Skeletal muscle tissue (tissue), 4 donors: Measurements from ENCODE around the gene ILDR1. TPM values are rescaled to one million over a fixed set of nuclear protein-coding genes. Genes with fewer than 3 reads are reported as not detected.

ENCODE experiments used
- H3K27ac ChIP-seq: one replicate; pipeline ENCODE4 v1.7.0; 2013; ENCODE audit warnings: mild to moderate bottlenecking, low read depth, low read length, inconsistent platforms
- H3K27me3 ChIP-seq, 3 donors: one replicate each; pipeline ENCODE4 v1.7.0; 2013; ENCODE audit warnings: low read length in 3 of 3; ENCODE audit not compliant: control insufficient read depth in 3 of 3, insufficient read depth in 3 of 3
- H3K36me3 ChIP-seq, 3 donors: one replicate each; pipeline ENCODE4 v1.7.0; 2013; ENCODE audit warnings: low read length in 3 of 3; ENCODE audit not compliant: control insufficient read depth in 3 of 3, insufficient read depth in 3 of 3
- H3K4me1 ChIP-seq, 3 donors: one replicate each; pipeline ENCODE4 v1.7.0; 2013; ENCODE audit warnings: low read length in 3 of 3, mild to moderate bottlenecking in 3 of 3; ENCODE audit not compliant: control insufficient read depth in 3 of 3, insufficient read depth in 3 of 3
- H3K4me3 ChIP-seq, 3 donors: one replicate each; pipeline ENCODE4 v1.7.0; 2013; ENCODE audit warnings: low read length in 3 of 3
- H3K9ac ChIP-seq, 3 donors: one replicate each; pipeline ENCODE4 v1.7.0; 2013; ENCODE audit warnings: low read length in 3 of 3, mild to moderate bottlenecking in 3 of 3, moderate library complexity in 2 of 3, low read depth in 1 of 3
- H3K9me3 ChIP-seq, 3 donors: one replicate each; pipeline ENCODE4 v1.7.0; 2013; ENCODE audit warnings: low read length in 3 of 3; ENCODE audit not compliant: control insufficient read depth in 3 of 3
- total RNA-seq: library from RNA; depleted of rRNA; stranded (reverse); fragments of >200 nt; gene quantifications from one replicate; pipeline ENCODE4 v1.2.3, GENCODE V29; 2014
- donor health status: Osteomylitis.

The ILDR1 gene
- total RNA-seq, 1 donor from 2014 or later: not detected

GRCh38 chr3:121979734-121980449 lies 42.2 kb downstream of the ILDR1 start:
- H3K9me3 ChIP-seq: no peaks in the 10 kb centered on the region
- H3K9ac ChIP-seq: no peak overlapping the region
- H3K36me3 ChIP-seq: no peaks in the 10 kb centered on the region
- H3K4me1 ChIP-seq: no peaks in the 10 kb centered on the region
- no peak overlapping the region for H3K27ac ChIP-seq
- H3K27me3 ChIP-seq: no peaks in the 10 kb centered on the region
- H3K4me3 ChIP-seq: no peak overlapping the region

- H3K27me3 ChIP-seq: no peaks in the 10 kb centered on the region
- no peaks in the 10 kb centered on the region for H3K36me3 ChIP-seq
- no peaks in the 10 kb centered on the region for H3K9me3 ChIP-seq
- H3K27ac ChIP-seq: no peak overlapping the region
- no peak overlapping the region for H3K4me3 ChIP-seq
- no peak overlapping the region for H3K9ac ChIP-seq
- H3K4me1 ChIP-seq: no peaks in the 10 kb centered on the region
Measured at GRCh38 chr3:121979246-121979645, 42.8 kb downstream of the ILDR1 start.

- H3K36me3 ChIP-seq: no peaks in the 10 kb centered on the region
- no peak overlapping the region for H3K4me3 ChIP-seq
- no peaks in the 10 kb centered on the region for H3K27me3 ChIP-seq
- H3K4me1 ChIP-seq: no peaks in the 10 kb centered on the region
- H3K9ac ChIP-seq: no peak overlapping the region
- H3K27ac ChIP-seq: no peak overlapping the region
- no peaks in the 10 kb centered on the region for H3K9me3 ChIP-seq
Measured at GRCh38 chr3:121976727-121977126, 45.3 kb downstream of the ILDR1 start.

- Histone ChIP-seq H3K36me3 (no peaks in the 10 kb centered on the region), H3K27ac (no peak overlapping the region), H3K4me1 (no peaks in the 10 kb centered on the region), H3K9me3 (no peaks in the 10 kb centered on the region), H3K27me3 (no peaks in the 10 kb centered on the region), H3K9ac (no peak overlapping the region), H3K4me3 (no peak overlapping the region)
Measured at GRCh38 chr3:121975702-121976302, 46.2 kb downstream of the ILDR1 start.

GRCh38 chr3:121974601-121975111 lies 47.4 kb downstream of the ILDR1 start:
- no peaks in the 10 kb centered on the region for H3K4me1 ChIP-seq
- no peak overlapping the region for H3K9ac ChIP-seq
- no peak overlapping the region for H3K27ac ChIP-seq
- H3K27me3 ChIP-seq: no peaks in the 10 kb centered on the region
- H3K4me3 ChIP-seq: no peak overlapping the region
- H3K9me3 ChIP-seq: no peaks in the 10 kb centered on the region
- no peaks in the 10 kb centered on the region for H3K36me3 ChIP-seq

- no peaks in the 10 kb centered on the region for H3K9me3 ChIP-seq
- H3K9ac ChIP-seq: no peak overlapping the region
- H3K4me3 ChIP-seq: no peak overlapping the region
- no peak overlapping the region for H3K27ac ChIP-seq
- no peaks in the 10 kb centered on the region for H3K36me3 ChIP-seq
- no peaks in the 10 kb centered on the region for H3K4me1 ChIP-seq
- H3K27me3 ChIP-seq: no peaks in the 10 kb centered on the region
Measured at GRCh38 chr3:121970047-121970446, 52.0 kb downstream of the ILDR1 start.

- H3K9me3 ChIP-seq: no peaks in the 10 kb centered on the region
- no peak overlapping the region for H3K9ac ChIP-seq
- H3K36me3 ChIP-seq: no peaks in the 10 kb centered on the region
- no peaks in the 10 kb centered on the region for H3K4me1 ChIP-seq
- H3K27me3 ChIP-seq: no peaks in the 10 kb centered on the region
- no peak overlapping the region for H3K4me3 ChIP-seq
- no peak overlapping the region for H3K27ac ChIP-seq
Measured at GRCh38 chr3:121969631-121970030, 52.4 kb downstream of the ILDR1 start.

- no peaks in the 10 kb centered on the region for H3K9me3 ChIP-seq
- H3K9ac ChIP-seq: no peak overlapping the region
- H3K4me1 ChIP-seq: no peaks in the 10 kb centered on the region
- H3K27me3 ChIP-seq: no peaks in the 10 kb centered on the region
- H3K27ac ChIP-seq: no peak overlapping the region
- H3K4me3 ChIP-seq: no peak overlapping the region
- no peaks in the 10 kb centered on the region for H3K36me3 ChIP-seq
Measured at GRCh38 chr3:121963608-121964007, 58.4 kb downstream of the ILDR1 start.

GRCh38 chr3:121962443-121962842 lies 59.6 kb downstream of the ILDR1 start:
- no peaks in the 10 kb centered on the region for H3K9me3 ChIP-seq
- H3K27ac ChIP-seq: no peak overlapping the region
- H3K36me3 ChIP-seq: no peaks in the 10 kb centered on the region
- no peaks in the 10 kb centered on the region for H3K27me3 ChIP-seq
- no peaks in the 10 kb centered on the region for H3K4me1 ChIP-seq
- no peak overlapping the region for H3K4me3 ChIP-seq
- no peak overlapping the region for H3K9ac ChIP-seq

GRCh38 chr3:121961283-121961682 lies 60.8 kb downstream of the ILDR1 start:
- H3K27ac ChIP-seq: no peak overlapping the region
- H3K4me1 ChIP-seq: no peaks in the 10 kb centered on the region
- H3K9me3 ChIP-seq: no peaks in the 10 kb centered on the region
- no peak overlapping the region for H3K9ac ChIP-seq
- H3K27me3 ChIP-seq: no peaks in the 10 kb centered on the region
- no peak overlapping the region for H3K4me3 ChIP-seq
- H3K36me3 ChIP-seq: no peaks in the 10 kb centered on the region
